ENCODE data around the gene ARID1B.

GRCh38 chr6:156938143-156938542, 161.0 kb downstream of the ARID1B start:
- no peak for TF ChIP-seq EZH2 (IDR thresholded peaks at IDR 0.05; ENCODE audit: borderline replicate concordance, insufficient read depth, low read depth, low read length, poor library complexity, severe bottlenecking)
- TF ChIP-seq CTCF (IDR thresholded peaks at IDR 0.05), result no peak
